GM19099 (cell line): ENCODE results near the gene ASB6.

Experiments
- POLR2A ChIP-seq: IDR thresholded peaks from 3 replicates; pipeline ENCODE4 v1.6.1; 2011; ENCODE audit warnings: low read depth; ENCODE audit not compliant: insufficient read length; ENCODE audit errors: extremely low read depth

Gene ASB6

DNA sequence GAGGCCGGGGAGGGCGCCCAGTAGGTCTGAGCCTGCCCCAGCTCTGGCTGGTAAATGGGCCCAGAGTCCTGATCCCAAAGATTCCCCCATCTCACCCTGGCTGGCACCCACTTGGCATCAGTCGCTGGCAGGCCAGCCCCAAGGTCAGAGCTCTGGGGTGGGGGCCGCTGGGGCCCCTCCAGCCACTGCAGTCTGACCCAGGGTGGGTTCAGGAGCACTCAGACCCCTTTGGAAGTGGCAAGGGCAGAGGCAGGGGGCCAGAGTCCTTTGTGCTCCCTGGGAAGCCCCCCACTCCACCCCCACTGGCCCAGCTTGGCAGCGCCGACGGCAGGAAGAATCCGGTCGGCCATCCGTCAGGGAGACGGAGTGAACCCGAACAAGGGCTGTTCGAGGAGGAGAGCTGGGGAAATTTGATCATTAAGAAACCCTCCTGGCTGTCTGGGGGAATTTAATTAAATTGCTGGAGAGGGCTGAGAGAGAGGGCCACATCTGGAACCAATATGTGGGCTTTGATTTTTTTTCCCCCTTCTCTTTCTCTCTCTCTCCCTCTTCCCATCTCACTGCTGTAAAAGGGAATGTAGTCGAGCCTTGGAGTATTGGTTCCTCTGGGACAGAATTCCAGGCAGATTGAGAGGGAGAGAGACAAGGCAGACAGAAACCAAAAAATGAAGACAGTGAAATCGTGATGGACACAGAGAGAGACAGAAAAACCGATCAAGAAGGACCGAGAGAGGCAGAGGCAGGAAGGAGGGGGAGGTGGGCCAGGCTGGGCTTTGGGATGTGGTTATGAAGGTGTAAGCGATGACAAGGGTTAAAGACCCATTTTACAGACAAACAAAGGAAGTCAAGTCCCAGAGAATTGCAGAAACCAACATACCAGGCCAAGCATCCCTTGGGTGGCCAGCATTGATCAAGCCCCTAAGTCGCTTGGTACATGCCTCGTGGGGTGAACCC lies 8.1 kb upstream of the ASB6 start:
- TF ChIP-seq POLR2A = no peak

DNA sequence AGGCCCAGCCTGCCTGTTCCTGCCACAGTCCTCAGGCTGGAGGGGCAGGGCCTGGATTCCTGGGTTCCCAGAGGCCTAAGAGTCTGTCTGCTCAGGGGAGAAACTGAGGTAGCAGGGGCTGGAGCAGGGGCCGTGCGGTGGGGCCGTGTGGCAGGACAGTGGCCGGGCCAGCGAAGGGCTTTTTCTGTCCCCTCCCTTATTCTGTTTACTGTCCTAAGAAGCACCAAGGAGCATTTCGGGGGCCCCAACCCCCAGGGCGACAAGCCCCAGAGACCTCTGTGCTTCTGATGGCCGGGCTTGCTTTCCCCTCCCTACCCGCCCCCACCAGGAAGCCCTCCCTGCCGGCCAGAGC lies 6.8 kb upstream of the ASB6 start:
- TF ChIP-seq POLR2A = no peak

DNA sequence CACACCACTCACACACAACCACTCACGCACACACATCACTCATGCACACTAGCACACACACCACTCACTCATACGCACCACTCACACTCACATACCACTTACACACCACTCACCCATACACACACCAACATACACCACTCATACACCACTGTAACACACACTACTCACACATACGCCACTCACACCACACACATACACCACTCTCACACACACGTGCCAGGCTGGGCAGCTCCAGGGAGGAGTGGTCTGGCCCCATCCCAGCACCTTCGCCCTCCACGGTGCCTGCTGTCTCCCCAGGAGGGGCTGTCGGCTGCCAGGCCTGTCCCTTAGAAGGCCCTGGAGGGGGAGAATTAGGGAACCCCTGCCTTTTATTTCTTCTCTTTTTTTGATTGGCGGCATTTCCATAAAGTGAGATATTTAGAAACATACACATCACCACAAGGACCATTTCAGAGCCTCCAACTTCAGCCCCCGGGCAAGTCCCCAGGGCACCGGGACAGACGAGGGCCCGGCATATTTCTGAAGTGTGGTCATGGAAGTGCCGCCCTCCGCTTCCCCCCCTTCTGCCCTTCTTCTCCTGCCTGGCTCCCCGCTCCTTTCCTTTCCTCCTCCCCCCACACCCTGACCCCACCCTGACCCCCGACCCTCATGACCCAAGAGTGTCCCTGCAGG lies 6.3 kb upstream of the ASB6 start:
- TF ChIP-seq POLR2A = no peak

DNA sequence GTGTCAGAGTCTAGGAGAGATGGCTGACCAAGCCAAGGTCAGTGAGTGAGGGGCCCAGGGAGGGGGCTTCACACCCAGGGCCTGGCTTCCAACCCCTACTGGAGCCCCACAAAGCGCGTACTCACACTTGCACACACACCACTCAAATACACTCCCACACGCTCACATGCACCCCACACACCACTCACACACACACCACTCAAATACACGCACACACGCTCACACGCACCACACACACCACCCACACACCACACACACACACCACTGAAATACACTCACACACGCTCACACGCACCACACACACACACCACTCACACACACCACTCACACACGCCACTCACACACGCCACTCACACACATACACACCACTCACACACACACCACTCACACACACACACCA lies 5.7 kb upstream of the ASB6 start:
- TF ChIP-seq POLR2A = no peak

DNA sequence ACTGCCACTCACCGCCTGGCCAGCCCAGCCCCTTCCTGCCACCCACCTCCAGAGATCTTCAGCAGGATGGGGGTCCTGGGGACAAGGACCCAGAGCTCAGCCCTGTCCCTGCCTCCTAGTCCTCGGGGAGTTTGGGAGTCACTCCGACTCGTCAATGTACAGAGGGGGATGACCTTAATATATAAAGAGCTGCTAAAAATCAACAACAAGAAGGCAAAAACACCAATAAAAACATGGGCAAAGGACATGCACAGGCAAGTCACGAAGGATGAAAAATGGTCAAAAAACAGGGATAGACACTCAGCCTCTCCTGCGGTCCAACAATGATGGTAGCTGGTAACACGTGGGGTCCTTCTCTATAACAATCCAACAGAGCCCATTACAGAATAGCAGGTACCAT lies 4.7 kb upstream of the ASB6 start:
- TF ChIP-seq POLR2A = no peak

DNA sequence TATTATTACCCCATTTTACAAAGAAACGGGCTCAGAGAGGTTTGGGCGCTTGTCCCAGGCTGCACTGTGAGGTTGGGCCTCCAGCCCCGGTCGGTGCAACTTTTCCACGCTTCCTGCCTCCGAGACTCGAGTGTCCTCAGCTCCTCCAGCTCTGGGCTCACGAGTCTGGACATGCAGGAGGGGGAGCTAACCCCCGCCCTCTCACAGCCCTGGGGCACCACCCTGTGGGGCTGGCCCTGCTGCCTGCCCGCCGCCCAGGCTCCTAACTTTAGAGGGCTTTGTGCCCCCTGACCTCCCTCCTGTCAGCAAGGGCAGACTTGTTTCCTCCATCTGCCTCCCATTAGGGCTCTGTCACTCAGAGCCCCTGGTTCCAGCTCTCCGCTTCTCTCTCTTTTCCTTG lies 4.3 kb upstream of the ASB6 start:
- TF ChIP-seq POLR2A = no peak

DNA sequence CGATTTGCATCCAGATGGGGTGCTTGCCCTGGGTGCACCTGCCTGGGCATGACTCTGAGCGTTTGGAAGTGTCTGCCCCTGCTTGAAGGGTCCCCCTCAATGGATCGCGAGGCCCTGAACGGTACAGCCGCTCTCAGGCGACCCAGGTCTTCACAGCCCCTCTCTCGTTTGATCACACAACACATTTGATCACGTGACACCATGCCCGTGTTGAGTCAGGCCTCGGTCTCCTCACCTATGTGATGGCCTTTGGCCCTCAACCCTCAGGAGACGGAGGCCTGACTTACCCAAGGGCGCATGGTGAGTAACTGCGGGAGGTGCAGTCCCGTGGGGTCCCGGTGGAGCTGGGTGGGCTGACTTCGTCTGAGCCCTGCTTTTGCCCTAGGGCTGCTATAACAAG lies 3.0 kb upstream of the ASB6 start:
- no peak for TF ChIP-seq POLR2A

DNA sequence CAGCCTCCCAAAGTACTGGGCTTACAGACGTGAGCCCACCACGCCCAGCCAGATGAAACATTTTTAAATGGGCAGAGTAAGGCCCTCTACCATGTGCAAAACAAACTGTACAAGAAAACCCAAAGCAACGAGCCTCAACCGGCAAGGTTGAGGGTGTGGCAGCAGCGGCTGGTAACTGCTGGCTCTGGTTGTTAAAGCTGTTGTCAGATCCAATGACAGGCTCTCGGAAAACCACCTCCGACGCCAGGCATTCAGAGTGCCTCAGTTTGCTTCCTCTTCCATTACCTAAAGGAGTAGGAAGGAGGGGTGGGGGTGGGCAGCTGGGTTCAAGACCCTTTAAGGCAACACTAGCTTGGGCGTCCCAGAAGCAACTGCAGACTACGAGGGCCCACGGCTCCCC lies 2.4 kb upstream of the ASB6 start:
- TF ChIP-seq POLR2A = no peak

DNA sequence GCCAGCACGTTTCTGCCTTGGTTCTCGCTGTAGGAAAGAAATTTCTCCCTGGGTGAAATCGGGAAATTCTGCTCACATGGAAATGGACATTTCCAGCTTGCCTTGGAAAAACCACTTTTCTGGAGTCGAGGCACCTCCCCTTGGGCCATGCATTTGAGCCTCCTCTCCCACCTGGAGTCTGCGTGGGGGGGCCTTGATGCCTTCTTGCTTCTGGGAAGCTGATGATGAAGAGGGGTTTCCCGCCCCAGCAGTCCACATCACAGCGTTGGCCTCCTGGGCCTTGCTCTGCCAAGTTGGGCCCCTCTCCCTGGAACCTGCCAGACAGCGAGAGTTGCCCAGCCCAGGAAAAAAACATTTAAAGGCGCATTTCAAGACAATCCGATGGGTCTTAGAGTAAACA lies 1.8 kb upstream of the ASB6 start:
- no peak for TF ChIP-seq POLR2A

DNA sequence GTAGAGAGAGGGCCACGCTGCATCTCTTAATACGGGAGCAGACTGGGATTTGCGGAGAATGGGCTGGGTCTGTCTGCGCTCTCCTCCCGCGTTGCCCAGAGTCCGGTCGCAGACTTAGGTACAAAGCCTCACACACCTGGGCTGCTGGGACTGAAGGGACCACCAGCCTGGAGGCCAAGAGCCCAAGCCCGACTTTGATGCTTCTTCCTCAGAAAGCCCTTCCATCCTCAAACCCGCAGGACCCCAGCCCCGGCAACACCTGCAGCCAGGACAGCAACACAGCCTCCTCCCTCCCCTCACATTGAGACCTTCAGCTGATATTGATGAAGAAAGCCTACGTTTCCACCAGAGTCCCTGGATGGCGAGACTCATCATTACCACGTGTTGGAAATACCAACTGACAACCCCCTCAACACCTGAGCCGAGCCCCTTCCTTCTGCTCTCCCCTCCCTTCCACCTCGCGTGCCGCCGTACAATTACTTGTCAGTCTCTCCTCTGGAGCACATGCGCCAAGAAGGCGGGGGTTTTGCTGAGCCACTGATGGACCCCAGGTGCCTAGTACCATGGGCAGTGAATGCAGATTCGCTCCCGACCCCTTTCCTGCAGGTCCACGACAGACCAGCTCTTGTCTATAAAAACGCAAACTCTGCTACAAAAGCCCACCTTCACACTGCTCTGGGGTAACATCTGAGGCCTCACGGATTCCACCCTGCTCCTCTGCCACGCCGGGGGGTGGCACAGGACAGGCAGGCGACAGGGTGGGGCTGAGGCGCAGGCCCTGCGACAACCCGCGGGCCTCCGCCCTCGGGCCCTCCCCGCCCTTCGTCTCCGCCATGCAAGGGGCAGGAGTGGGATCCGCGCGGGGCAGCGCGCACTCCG lies 841 bp downstream of the ASB6 start:
- TF ChIP-seq POLR2A = no peak

DNA sequence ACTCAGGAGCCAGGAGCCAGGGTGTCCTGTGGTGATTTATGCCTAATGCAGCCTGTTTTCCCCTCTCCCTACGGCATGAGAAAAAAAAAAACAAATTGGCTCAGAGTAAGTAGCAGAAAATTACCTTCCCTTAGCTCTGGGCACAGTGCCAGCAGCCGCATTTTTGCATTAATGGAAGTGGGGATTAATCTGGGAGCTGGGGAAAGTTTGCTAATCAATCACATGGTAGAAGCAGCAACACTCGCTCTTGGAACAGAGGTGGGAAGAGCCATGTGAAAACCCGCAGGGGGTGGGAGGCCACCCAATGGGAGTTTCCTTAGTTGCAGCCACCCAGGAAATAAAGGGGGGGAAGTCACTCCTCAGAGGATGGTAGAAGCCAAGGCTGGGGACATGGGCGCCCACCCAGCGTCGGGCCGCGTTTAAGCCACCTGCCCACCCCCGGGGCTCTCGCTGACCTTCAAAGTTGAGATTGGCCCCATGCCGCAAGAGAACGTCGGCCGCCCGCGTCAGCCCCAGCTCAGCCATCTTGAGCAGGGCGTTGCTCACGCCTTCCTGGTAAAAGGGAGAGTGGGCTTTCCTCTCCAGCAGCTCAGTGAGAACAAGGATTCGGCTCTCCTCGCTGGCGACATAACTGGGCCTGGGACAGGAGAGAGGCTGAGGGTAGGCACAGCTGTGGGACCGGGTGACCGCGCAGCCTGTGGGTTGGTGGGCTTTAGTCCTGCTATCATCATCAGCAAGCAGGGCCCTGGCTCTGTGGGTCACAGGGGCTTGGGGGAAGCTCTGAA lies 1.7 kb downstream of the ASB6 start:
- no peak for TF ChIP-seq POLR2A

DNA sequence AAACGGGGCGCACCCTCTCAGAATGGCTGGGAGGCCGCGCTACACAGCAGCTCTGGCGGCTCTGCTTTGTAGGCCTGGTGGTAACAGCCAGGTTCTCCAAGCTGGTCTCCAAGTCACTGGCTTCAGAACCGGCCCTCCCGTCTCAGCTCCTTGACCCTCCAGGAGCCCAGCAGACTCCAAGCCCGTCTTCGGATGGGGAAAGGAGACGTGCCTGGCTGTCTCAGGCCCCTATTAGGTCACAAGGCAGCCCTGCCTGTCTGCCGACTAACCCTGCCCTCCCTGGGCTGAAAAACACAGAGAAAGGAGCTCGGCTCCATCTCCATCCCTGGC lies 2.2 kb downstream of the ASB6 start:
- TF ChIP-seq POLR2A = no peak

DNA sequence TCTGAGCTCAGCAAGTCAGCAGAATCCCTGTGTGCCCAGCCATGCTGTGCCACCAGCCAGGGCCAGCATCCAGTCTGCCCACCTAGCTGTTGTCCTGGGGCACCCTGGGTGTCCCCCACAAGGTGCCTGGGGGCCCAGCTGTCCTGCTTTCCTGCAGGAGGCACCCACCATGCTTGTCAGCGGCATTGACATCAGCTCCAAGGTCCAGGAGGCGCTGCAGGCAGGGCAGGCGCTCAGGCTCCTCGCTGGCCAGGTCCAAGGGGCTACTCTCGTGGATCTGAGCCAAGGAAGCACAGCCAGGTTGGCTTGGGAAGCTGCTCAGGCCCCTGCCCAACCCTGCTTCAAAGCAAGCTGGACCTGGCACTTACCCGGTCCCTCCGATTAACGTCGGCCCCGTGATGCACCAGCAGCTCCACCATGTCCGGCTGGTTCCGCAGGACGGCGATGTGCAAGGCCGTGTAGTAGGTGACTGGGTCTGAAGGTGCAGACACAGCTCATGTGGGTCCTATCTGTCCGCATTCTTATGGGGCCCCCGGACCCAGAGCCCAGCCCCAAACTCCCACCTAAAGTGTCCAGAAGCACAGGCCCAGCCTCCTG lies 2.8 kb downstream of the ASB6 start:
- no peak for TF ChIP-seq POLR2A

DNA sequence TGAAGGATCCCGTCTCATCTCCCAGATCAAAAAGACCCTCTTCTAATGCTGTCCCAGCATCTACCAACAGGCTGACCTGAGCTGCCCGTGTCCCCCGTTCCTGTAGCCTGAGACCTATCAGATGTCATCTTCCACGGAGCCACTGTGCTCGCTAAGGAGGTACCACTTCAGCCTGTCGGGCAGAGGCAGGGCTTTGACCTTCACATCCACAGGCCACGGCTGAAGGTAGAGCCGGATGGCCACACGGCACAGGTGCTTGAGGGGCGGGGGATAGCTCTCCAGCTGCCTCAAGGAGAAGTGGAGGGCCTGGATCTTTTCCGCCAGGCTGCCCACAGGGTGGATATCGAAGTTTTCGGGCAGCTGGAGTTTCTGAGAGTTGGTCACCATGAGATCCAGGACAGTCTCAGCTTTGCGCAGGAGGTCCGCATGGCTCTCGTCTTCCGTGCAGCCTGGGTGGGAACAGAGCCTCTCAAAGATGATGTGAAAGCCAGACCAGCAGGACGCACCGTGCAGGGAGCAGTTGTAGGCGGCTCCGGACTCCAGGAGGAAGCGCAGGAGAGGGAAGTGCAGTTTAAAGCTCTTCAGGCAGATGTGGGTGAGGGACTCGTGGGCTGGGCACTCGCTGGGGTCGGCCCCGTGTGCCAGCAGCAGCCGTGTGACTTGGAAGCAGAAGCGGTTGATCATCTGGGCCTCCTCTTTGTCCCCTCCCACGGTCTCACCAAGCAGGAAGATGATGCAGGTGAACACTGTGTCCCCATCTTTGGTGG lies 4.1 kb downstream of the ASB6 start:
- no peak for TF ChIP-seq POLR2A
